CD14-positive monocyte (primary cell): ENCODE measurements around the gene RPL3. TPM values are rescaled to one million over a fixed set of nuclear protein-coding genes. Genes with fewer than 3 reads are reported as not detected.

Source experiments
- DNase-seq, 3 donors: peaks; one replicate each; pipeline ENCODE4 v3.0.0-alpha.2; 2011 to 2022
- H2AFZ ChIP-seq: 2 replicates; pipeline ENCODE4 v1.6.0; 2012; ENCODE audit warnings: mild to moderate bottlenecking, low read depth, low read length, inconsistent platforms; ENCODE audit not compliant: insufficient read depth, poor library complexity, severe bottlenecking
- H3K27ac ChIP-seq, 2 donors: 1 replicate in 1 of 2; 2 replicates in 1 of 2; pipeline ENCODE4 v1.5.1; 2012 to 2013; ENCODE audit warnings: low read length in 2 of 2, control low read depth in 1 of 2, inconsistent platforms in 1 of 2, low read depth in 1 of 2, mild to moderate bottlenecking in 1 of 2
- H3K27me3 ChIP-seq, 2 donors: one replicate each; pipeline versions ENCODE4 v1.6.0 to v1.6.1; 2011 to 2013; ENCODE audit warnings: low read length in 2 of 2; ENCODE audit not compliant: control insufficient read depth in 2 of 2, insufficient read depth in 2 of 2
- H3K36me3 ChIP-seq, 2 donors: replicated peaks in 1 of 2; 1 replicate in 1 of 2; 2 replicates in 1 of 2; pipeline versions ENCODE4 v1.5.1 to v1.6.1; 2012 to 2013; ENCODE audit warnings: low read length in 2 of 2, control low read depth in 1 of 2, inconsistent platforms in 1 of 2, mild to moderate bottlenecking in 1 of 2; ENCODE audit not compliant: insufficient read depth in 2 of 2, control insufficient read depth in 1 of 2
- H3K4me1 ChIP-seq, 2 donors: 1 replicate in 1 of 2; 2 replicates in 1 of 2; pipeline versions ENCODE4 v1.5.1 to v1.6.1; 2012 to 2013; ENCODE audit warnings: low read length in 2 of 2, control low read depth in 1 of 2, inconsistent platforms in 1 of 2, mild to moderate bottlenecking in 1 of 2, moderate library complexity in 1 of 2; ENCODE audit not compliant: insufficient read depth in 2 of 2, control insufficient read depth in 1 of 2
- H3K4me2 ChIP-seq: replicated peaks from 2 replicates; pipeline ENCODE3; 2012; ENCODE audit warnings: low read length, moderate library complexity, mild to moderate bottlenecking; ENCODE audit not compliant: poor library complexity, severe bottlenecking; ENCODE audit errors: extremely low read depth
- H3K4me3 ChIP-seq, 3 experiments: fragments of 200-600 bp in 1 of 3; sonication (generic) in 1 of 3; replicated peaks in 1 of 3; 1 replicate in 2 of 3; 2 replicates in 1 of 3; pipeline ENCODE4 v1.5.1; 2011 to 2013; ENCODE audit warnings: low read length in 3 of 3, mild to moderate bottlenecking in 3 of 3, control low read depth in 2 of 3, low read depth in 2 of 3, inconsistent platforms in 1 of 3, moderate library complexity in 1 of 3
- H3K79me2 ChIP-seq: 2 replicates; pipeline ENCODE4 v1.6.0; 2012; ENCODE audit warnings: mild to moderate bottlenecking, control low read depth, inconsistent platforms, low read length, moderate library complexity; ENCODE audit not compliant: insufficient read depth
- H3K9ac ChIP-seq: 2 replicates; pipeline ENCODE4 v1.6.0; 2017; ENCODE audit warnings: low read length, mild to moderate bottlenecking; ENCODE audit not compliant: insufficient read depth, poor library complexity, severe bottlenecking
- H3K9me3 ChIP-seq, 2 donors: replicated peaks in 1 of 2; 1 replicate in 1 of 2; 2 replicates in 1 of 2; pipeline versions ENCODE4 v1.5.1 to v1.6.1; 2012 to 2013; ENCODE audit warnings: low read length in 2 of 2, control low read depth in 1 of 2; ENCODE audit not compliant: control insufficient read depth in 1 of 2, insufficient read depth in 1 of 2
- H4K20me1 ChIP-seq: 2 replicates; pipeline ENCODE4 v1.6.0; 2012; ENCODE audit warnings: mild to moderate bottlenecking, low read length, control low read depth, moderate library complexity; ENCODE audit not compliant: insufficient read depth
- H3K27ac Mint-ChIP-seq, 7 donors: one replicate each; pipeline ENCODE4 v1.8.0; 2020; ENCODE audit warnings: mild to moderate bottlenecking in 7 of 7, mixed read lengths in 7 of 7, moderate library complexity in 6 of 7, inconsistent platforms in 2 of 7
- H3K27me3 Mint-ChIP-seq, 3 donors: one replicate each; pipeline ENCODE4 v1.8.0; 2021 to 2022; ENCODE audit warnings: low read depth in 3 of 3, mild to moderate bottlenecking in 3 of 3, mixed read lengths in 3 of 3, moderate library complexity in 3 of 3, inconsistent platforms in 1 of 3
- H3K36me3 Mint-ChIP-seq, 2 donors: one replicate each; pipeline ENCODE4 v1.8.0; 2020; ENCODE audit warnings: mixed read lengths in 2 of 2, inconsistent platforms in 1 of 2, mild to moderate bottlenecking in 1 of 2
- H3K4me1 Mint-ChIP-seq: one replicate; pipeline ENCODE4 v1.8.0; 2020; ENCODE audit warnings: mild to moderate bottlenecking, mixed read lengths
- H3K4me3 Mint-ChIP-seq, 2 donors: one replicate each; pipeline ENCODE4 v1.8.0; 2020; ENCODE audit warnings: mild to moderate bottlenecking in 2 of 2, mixed read lengths in 2 of 2, moderate library complexity in 1 of 2
- H3K9me3 Mint-ChIP-seq, 7 donors: one replicate each; pipeline ENCODE4 v1.8.0; 2020 to 2022; ENCODE audit warnings: mixed read lengths in 7 of 7, mild to moderate bottlenecking in 6 of 7, moderate library complexity in 6 of 7, inconsistent platforms in 2 of 7
- CTCF ChIP-seq: fragments of 200-600 bp; IDR thresholded peaks from one replicate; pipeline ENCODE4 v1.8.0; 2022; ENCODE audit warnings: antibody characterized with exemption, mild to moderate bottlenecking
- WGBS: methylation state at CpG from one replicate; pipeline ENCODE4 v1.1.5; 2013; ENCODE audit warnings: missing lambda C conversion rate; ENCODE audit not compliant: insufficient coverage; 5-methylcytosine and 5-hydroxymethylcytosine counted together
- intact Hi-C, 2 donors: fragments of 100-400 bp; cut with micrococcal nuclease; formaldehyde crosslinking; loops; one replicate each; pipeline versions ENCODE4 v1.15.0 to v1.15.1; 2023
- polyA plus RNA-seq, 3 donors: library from polyadenylated mRNA; depleted of rRNA in 1 of 3; unstranded in 2 of 3; stranded (reverse) in 1 of 3; fragments of 300-500 nt in 2 of 3; fragments of >200 nt in 1 of 3; fragmentation: Illumina TruSeq in 2 of 3; gene quantifications; 1 replicate in 2 of 3; 2 replicates in 1 of 3; pipeline ENCODE4 v1.2.3, GENCODE V29; 2012 to 2021

The RPL3 gene
- polyA plus RNA-seq, 3 donors: 604 to 2,104 (median 698) TPM

GRCh38 chr22:39311592-39312400, 7.6 kb downstream of the RPL3 start:
- Mint-ChIP-seq H3K4me3 (no peak overlapping the region), H3K4me1 (peaks cover 50% of the 10 kb centered on the region), H3K36me3 (peaks cover 50 to 54% of the 10 kb centered on the region in 2 donors), H3K27me3 (peaks cover 0 to 11% (median 0%) of the 10 kb centered on the region in 3 donors), H3K27ac (peak overlapping the region in 4 of 7 donors; percentile 51 to 79 (median 70)), H3K9me3 (peaks cover 0 to 4% (median 0%) of the 10 kb centered on the region in 7 donors)
- no peaks in the 10 kb centered on the region for H3K27me3 ChIP-seq
- 91% methylated on average over 19 of the region's 19 CpGs for WGBS
- no peak overlapping the region for H3K4me2 ChIP-seq
- DNase-seq: peak in 1 of 3 donors; percentile 8
- peaks cover 15% of the 10 kb centered on the region for H3K79me2 ChIP-seq
- H3K4me3 ChIP-seq: no peak overlapping the region
- H3K9ac ChIP-seq: no peak overlapping the region
- H3K36me3 ChIP-seq: peaks cover 53 to 54% of the 10 kb centered on the region in 2 donors
- H2AFZ ChIP-seq: no peak overlapping the region
- H3K27ac ChIP-seq: no peak overlapping the region
- TF ChIP-seq CTCF: no peak
- H4K20me1 ChIP-seq: peaks cover 65% of the 10 kb centered on the region
- H3K4me1 ChIP-seq: peaks cover 40 to 52% of the 10 kb centered on the region in 2 donors
- no peaks in the 10 kb centered on the region for H3K9me3 ChIP-seq
- intact Hi-C loops: loop anchor here (2.0 to 10.0 kb wide), 5 partner anchors 34 to 733 kb away; partner anchors contain the start of gene CBX7 (in 1 of the 2)

- Mint-ChIP-seq H3K27ac (peak overlapping the region in 6 of 7 donors; percentile 25 to 96 (median 81)), H3K9me3 (peaks cover 0 to 4% (median 0%) of the 10 kb centered on the region in 7 donors), H3K4me3 (no peak overlapping the region), H3K27me3 (peaks cover 2 to 11% (median 4%) of the 10 kb centered on the region in 3 donors), H3K4me1 (peaks cover 42% of the 10 kb centered on the region), H3K36me3 (peaks cover 35 to 39% of the 10 kb centered on the region in 2 donors)
- no peak for TF ChIP-seq CTCF
- H3K79me2 ChIP-seq: no peaks in the 10 kb centered on the region
- no peak overlapping the region for H3K4me3 ChIP-seq
- H3K4me1 ChIP-seq: peaks cover 35 to 46% of the 10 kb centered on the region in 2 donors
- no peak overlapping the region for H2AFZ ChIP-seq
- H3K9me3 ChIP-seq: no peaks in the 10 kb centered on the region
- no peaks in the 10 kb centered on the region for H3K27me3 ChIP-seq
- WGBS: 84% methylated on average over 13 of the region's 16 CpGs
- intact Hi-C loops: loop anchor here (2.0 to 10.0 kb wide), 7 partner anchors 33 to 735 kb away; partner anchors contain the start of gene CBX7 (in 1 of the 2)
- no peak overlapping the region for H3K9ac ChIP-seq
- peak overlapping the region; percentile 62 for H3K4me2 ChIP-seq
- peak; percentile 65 to 83 (median 67) for DNase-seq
- peaks cover 36 to 37% of the 10 kb centered on the region in 2 donors for H3K36me3 ChIP-seq
- H4K20me1 ChIP-seq: peaks cover 48% of the 10 kb centered on the region
- H3K27ac ChIP-seq: peak overlapping the region in 1 of 2 donors; percentile 95
Observed at GRCh38 chr22:39309881-39310714, 9.3 kb downstream of the RPL3 start.
